Hematopoietic multipotent progenitor cell (in vitro differentiated cells): Measurements from ENCODE around the gene TM4SF18. TPM values are rescaled to one million over a fixed set of nuclear protein-coding genes. Genes with fewer than 3 reads are reported as not detected.
"Not testable (repeated sequence)": the region's sequence is repeated elsewhere in the genome, so short reads cannot be mapped to it uniquely, and the experiment has no call there.

Experiments
- DNase-seq, 3 donors: peaks; one replicate each; pipeline ENCODE4 v3.0.0-alpha.2; 2011 to 2015; ENCODE audit warnings: low read depth in 2 of 3, low spot score in 2 of 3
- total RNA-seq: library from RNA; depleted of rRNA; stranded (reverse); fragments of >200 nt; gene quantifications from one replicate; pipeline ENCODE4 v1.2.3, GENCODE V29; 2012

Gene TM4SF18
- total RNA-seq: 0.27 TPM

GRCh38 chr3:149333176-149333859 lies at the start of gene TM4SF18:
TM4SF18 (minus strand) TSS chr3:149333636; CDS start chr3:149333382, 254 bp downstream.
- no peak for DNase-seq

GRCh38 chr3:149382518-149382917 lies 49.1 kb upstream of the TM4SF18 start:
- DNase-seq: no peak

- no peak for DNase-seq
Measured at GRCh38 chr3:149382101-149382467, 48.6 kb upstream of the TM4SF18 start.

GRCh38 chr3:149381173-149382100 lies 48.0 kb upstream of the TM4SF18 start:
- no peak for DNase-seq

- not testable (repeated sequence) for DNase-seq
Measured at GRCh38 chr3:149380220-149380619, 46.8 kb upstream of the TM4SF18 start.

- no peak for DNase-seq
Measured at GRCh38 chr3:149378478-149379309, 45.3 kb upstream of the TM4SF18 start.

- DNase-seq: peak in 2 of 3 donors; percentile 50 to 65
Measured at GRCh38 chr3:149377408-149378364, 44.2 kb upstream of the TM4SF18 start, which contains the start of gene TM4SF1. TM4SF1 (minus strand) TSS chr3:149377649; CDS start chr3:149377547, 102 bp downstream.

- no peak for DNase-seq
Measured at GRCh38 chr3:149376718-149377407, 43.4 kb upstream of the TM4SF18 start.

- no peak for DNase-seq
Measured at GRCh38 chr3:149375501-149376196, 42.2 kb upstream of the TM4SF18 start.

GRCh38 chr3:149374793-149375500 lies 41.5 kb upstream of the TM4SF18 start:
- DNase-seq: no peak

- peak in 1 of 3 donors; percentile 18 for DNase-seq
Measured at GRCh38 chr3:149374391-149374790, 41.0 kb upstream of the TM4SF18 start.

GRCh38 chr3:149373235-149374125 lies 40.0 kb upstream of the TM4SF18 start:
- DNase-seq: no peak

GRCh38 chr3:149371723-149372114 lies 38.3 kb upstream of the TM4SF18 start:
- DNase-seq: no peak

- peak in 2 of 3 donors; percentile 33 to 46 for DNase-seq
Measured at GRCh38 chr3:149371001-149371722, 37.7 kb upstream of the TM4SF18 start.

- no peak for DNase-seq
Measured at GRCh38 chr3:149369991-149370866, 36.8 kb upstream of the TM4SF18 start.
